Prostate gland (tissue), 2 donors: ENCODE measurements around the gene ISG20.

Experiments used
- CTCF ChIP-seq, 4 experiments: fragments of 200-600 bp in 2 of 4; fragments of 450-650 bp in 2 of 4; sonication (generic) in 2 of 4; IDR thresholded peaks; 1 replicate in 3 of 4; 2 replicates in 1 of 4; pipeline ENCODE4 v1.5.1; 2016 to 2019; ENCODE audit warnings: antibody characterized with exemption in 4 of 4, mild to moderate bottlenecking in 2 of 4, moderate library complexity in 2 of 4
- POLR2AphosphoS5 ChIP-seq: sonication (generic); formaldehyde crosslinking; IDR thresholded peaks from one replicate; pipeline ENCODE4 v1.6.1; 2017; ENCODE audit warnings: antibody characterized with exemption

- TF ChIP-seq CTCF (IDR thresholded peaks at IDR 0.05) (no peak), POLR2AphosphoS5 (no peak)
These were observed 51.5 kb downstream of the ISG20 start for GRCh38 chr15:88690331-88690730.
